ENCODE measurements around the gene RABGAP1. TPM values are rescaled to one million over a fixed set of nuclear protein-coding genes. Genes with fewer than 3 reads are reported as not detected.
A peak's percentile ranks its signal among the peaks of the same experiment; 100 is the strongest.

The RABGAP1 gene
- total RNA-seq, 4 donors from 2014 or later: 66.1 to 83.1 (median 73.4) TPM

GRCh38 chr9:123081824-123082223 is 141.0 kb downstream of the RABGAP1 start:
- no peak for TF ChIP-seq EP300 (IDR thresholded peaks at IDR 0.05)
- no peak for TF ChIP-seq POLR2A (IDR thresholded peaks at IDR 0.05)
- TF ChIP-seq CTCF (IDR thresholded peaks at IDR 0.05): peak; percentile 25 to 45 (median 39)
- Histone ChIP-seq H3K27me3 (no peaks in the 10 kb centered on the region), H3K9me3 (no peaks in the 10 kb centered on the region), H3K4me3 (no peak overlapping the region), H3K4me1 (peaks cover 0 to 7% (median 0%) of the 10 kb centered on the region in 4 donors), H3K36me3 (peaks cover 0 to 72% (median 0%) of the 10 kb centered on the region in 3 donors), H3K27ac (no peak overlapping the region)
- DNase-seq (ENCODE audit: low spot score in 2 of 2): no peak
- 19 to 35% methylated on average over 2 of the region's 2 CpGs for WGBS, 2 donors

- Histone ChIP-seq H3K27ac (no peak overlapping the region), H3K27me3 (no peaks in the 10 kb centered on the region), H3K9me3 (no peaks in the 10 kb centered on the region), H3K36me3 (peaks cover 0 to 74% (median 0%) of the 10 kb centered on the region in 3 donors), H3K4me3 (no peak overlapping the region), H3K4me1 (peaks cover 0 to 7% (median 0%) of the 10 kb centered on the region in 4 donors)
- WGBS, 2 donors: 53 to 56% methylated on average over 6 of the region's 6 CpGs
- no peak for DNase-seq (ENCODE audit: low spot score in 2 of 2)
- no peak for TF ChIP-seq POLR2A (IDR thresholded peaks at IDR 0.05)
- TF ChIP-seq CTCF (IDR thresholded peaks at IDR 0.05): no peak
- no peak for TF ChIP-seq EP300 (IDR thresholded peaks at IDR 0.05)
Observed at GRCh38 chr9:123083680-123084079, 142.9 kb downstream of the RABGAP1 start.

- no peaks in the 10 kb centered on the region for H3K9me3 ChIP-seq
- peaks cover 0 to 74% (median 0%) of the 10 kb centered on the region in 3 donors for H3K36me3 ChIP-seq
- H3K27me3 ChIP-seq: no peaks in the 10 kb centered on the region
- no peak for DNase-seq (ENCODE audit: low spot score in 2 of 2)
- TF ChIP-seq POLR2A (IDR thresholded peaks at IDR 0.05) (no peak), EP300 (IDR thresholded peaks at IDR 0.05) (no peak), CTCF (IDR thresholded peaks at IDR 0.05) (no peak)
- 81 to 87% methylated on average over 1 of the region's 1 CpG for WGBS, 2 donors
- no peak overlapping the region for H3K4me3 ChIP-seq
- H3K27ac ChIP-seq: no peak overlapping the region
- peaks cover 0 to 7% (median 0%) of the 10 kb centered on the region in 4 donors for H3K4me1 ChIP-seq
Observed at GRCh38 chr9:123084256-123084655, 143.4 kb downstream of the RABGAP1 start.

- 63 to 73% methylated on average over 2 of the region's 2 CpGs for WGBS, 2 donors
- Histone ChIP-seq H3K9me3 (no peaks in the 10 kb centered on the region), H3K27me3 (no peaks in the 10 kb centered on the region), H3K4me3 (no peak overlapping the region), H3K4me1 (peaks cover 0 to 7% (median 0%) of the 10 kb centered on the region in 4 donors), H3K36me3 (peaks cover 0 to 72% (median 0%) of the 10 kb centered on the region in 3 donors), H3K27ac (no peak overlapping the region)
- DNase-seq (ENCODE audit: low spot score in 2 of 2): no peak
- TF ChIP-seq EP300 (IDR thresholded peaks at IDR 0.05) (no peak), POLR2A (IDR thresholded peaks at IDR 0.05) (no peak), CTCF (IDR thresholded peaks at IDR 0.05) (no peak)
Observed at GRCh38 chr9:123085916-123086315, 145.1 kb downstream of the RABGAP1 start.

- H3K9me3 ChIP-seq: no peaks in the 10 kb centered on the region
- WGBS, 2 donors: 91 to 95% methylated on average over 4 of the region's 4 CpGs
- H3K27me3 ChIP-seq: no peaks in the 10 kb centered on the region
- no peak for DNase-seq (ENCODE audit: low spot score in 2 of 2)
- peaks cover 0 to 7% (median 0%) of the 10 kb centered on the region in 4 donors for H3K4me1 ChIP-seq
- TF ChIP-seq CTCF (IDR thresholded peaks at IDR 0.05) (no peak), POLR2A (IDR thresholded peaks at IDR 0.05) (no peak), EP300 (IDR thresholded peaks at IDR 0.05) (no peak)
- no peak overlapping the region for H3K4me3 ChIP-seq
- H3K27ac ChIP-seq: no peak overlapping the region
- H3K36me3 ChIP-seq: peaks cover 0 to 80% (median 0%) of the 10 kb centered on the region in 3 donors
Observed at GRCh38 chr9:123087359-123087888, 146.6 kb downstream of the RABGAP1 start.

All from tibial nerve (tissue), 4 donors.